ENCODE data around the gene ATP6V0E1. TPM values are rescaled to one million over a fixed set of nuclear protein-coding genes. Genes with fewer than 3 reads are reported as not detected.

The ATP6V0E1 gene
- total and polyA plus RNA-seq, 2 of the 8 experiments (the other 6 are each of a cell fraction or from before 2014, with no cell fraction given) = 108 to 134 TPM

- Histone ChIP-seq H2BK5ac (ENCODE audit: low read depth, low read length) (no peak overlapping the region), H4K8ac (ENCODE audit: extremely low read depth, insufficient read depth, low read length) (no peak overlapping the region), H3K9me3 (ENCODE audit: insufficient read depth in 2 of 2, low read depth in 1 of 2, low read length in 1 of 2) (no peaks in the 10 kb centered on the region), H3K23me2 (ENCODE audit: low read depth, low read length) (no peaks in the 10 kb centered on the region), H2BK20ac (ENCODE audit: low read length) (no peak overlapping the region), H3K27me3 (replicated peaks in 1 of 4; ENCODE audit: control insufficient read depth in 3 of 4, extremely low read depth in 1 of 4, insufficient read depth in 3 of 4, low read length in 3 of 4) (no peaks in the 10 kb centered on the region), H2BK12ac (ENCODE audit: low read depth, low read length) (no peak overlapping the region), H3K79me1 (ENCODE audit: low read depth, low read length) (no peaks in the 10 kb centered on the region), H3K4ac (replicated peaks; ENCODE audit: insufficient read length, low read depth, low read length) (no peak overlapping the region), H3K36me3 (ENCODE audit: control insufficient read depth in 2 of 4, insufficient read depth in 4 of 4, low read length in 3 of 4) (peaks cover 0 to 5% (median 1%) of the 10 kb centered on the region in 4 experiments; a peak in 2 of 8 replicates), H2BK15ac (ENCODE audit: low read length) (no peak overlapping the region), H3K27ac (ENCODE audit: low read depth, low read length) (no peak overlapping the region), H3K9ac (replicated peaks in 1 of 4; ENCODE audit: extremely low read depth in 1 of 4, low read depth in 3 of 4, low read length in 3 of 4) (no peak overlapping the region), H4K5ac (ENCODE audit: insufficient read length, low read depth, low read length) (no peak overlapping the region), H3K14ac (ENCODE audit: insufficient read length) (no peak overlapping the region), H3K18ac (ENCODE audit: extremely low read depth, low read length) (no peak overlapping the region), H3K23ac (ENCODE audit: insufficient read length) (no peak overlapping the region), H3K4me3 (ENCODE audit: extremely low read depth in 1 of 4, insufficient read depth in 2 of 4, low read depth in 3 of 4, low read length in 4 of 4) (no peak overlapping the region), H3K56ac (replicated peaks; ENCODE audit: insufficient read length, low read depth, low read length) (no peak overlapping the region), H3K4me1 (replicated peaks in 1 of 4; ENCODE audit: control insufficient read depth in 3 of 4, insufficient read depth in 4 of 4, low read length in 3 of 4) (peaks cover 0 to under 1% (median 0%) of the 10 kb centered on the region in 4 experiments; a peak in 3 of 7 replicates), H2AK5ac (ENCODE audit: low read depth, low read length) (no peak overlapping the region), H3K79me2 (ENCODE audit: control insufficient read depth in 1 of 2, insufficient read depth in 2 of 2, low read length in 2 of 2) (peaks cover 0 to 4% of the 10 kb centered on the region in 2 experiments; a peak in 1 of 4 replicates), H2AFZ (ENCODE audit: low read length) (no peak overlapping the region), H4K20me1 (replicated peaks in 1 of 2; ENCODE audit: control insufficient read depth in 1 of 2, insufficient read depth in 2 of 2, low read length in 2 of 2) (peaks cover 0 to 3% of the 10 kb centered on the region in 2 experiments), H4K91ac (replicated peaks; ENCODE audit: insufficient read length, low read length) (no peak overlapping the region), H3K4me2 (ENCODE audit: insufficient read depth in 1 of 2, low read depth in 2 of 2, low read length in 2 of 2) (no peak overlapping the region), H2BK120ac (replicated peaks; ENCODE audit: low read depth, low read length) (no peak overlapping the region)
- FAIRE-seq (no peak), DNase-seq (ENCODE audit: low read depth in 1 of 2, low spot score in 2 of 2) (no peak)
- ChIA-PET POLR2A (ENCODE audit: partially characterized antibody) (no interaction called here), CTCF (ENCODE audit: partially characterized antibody) (interaction anchor here (0.9 to 2.1 kb wide), 4 partner anchors 13 to 139 kb away, joined by 3 to 7 read pairs (median 4); no protein-coding TSS in a partner anchor)
- 91% methylated on average over 6 of the region's 6 CpGs; no CpG with 5 or more reads in 1 of the 2 experiments for WGBS, 2 experiments (ENCODE audit: extremely low coverage in 1 of 2, insufficient coverage in 1 of 2, insufficient read length in 1 of 2, insufficient replicate concordance in 2 of 2, low coverage in 1 of 2, low lambda C conversion rate in 2 of 2, missing lambda C conversion rate in 1 of 2)
- no peak for TF ChIP-seq RFX5 (IDR thresholded peaks at IDR 0.05; ENCODE audit: borderline replicate concordance, low read depth, low read length)
- TF ChIP-seq CHD1 (IDR thresholded peaks at IDR 0.05; ENCODE audit: low read depth, low read length) = no peak
- TF ChIP-seq POLR2AphosphoS5 (IDR thresholded peaks at IDR 0.05; ENCODE audit: low read depth, low read length) = no peak
- TF ChIP-seq NRF1 (IDR thresholded peaks at IDR 0.05; ENCODE audit: low read depth, low read length) = no peak
- TF ChIP-seq JUND (IDR thresholded peaks at IDR 0.05; ENCODE audit: low read length) = no peak
- no peak for TF ChIP-seq CREB1 (IDR thresholded peaks at IDR 0.05)
- TF ChIP-seq ASH2L (IDR thresholded peaks at IDR 0.05; ENCODE audit: low read length) = no peak
- TF ChIP-seq RBBP5 (IDR thresholded peaks at IDR 0.05; ENCODE audit: borderline replicate concordance, low read depth, low read length) = no peak
- TF ChIP-seq SIX5 (IDR thresholded peaks at IDR 0.05; ENCODE audit: low read depth, low read length) = no peak
- TF ChIP-seq SP2 (IDR thresholded peaks at IDR 0.05; ENCODE audit: low read length) = no peak
- TF ChIP-seq CTBP2 (IDR thresholded peaks at IDR 0.05; ENCODE audit: borderline replicate concordance, insufficient read depth, insufficient read length, low read length) = no peak
- no peak for TF ChIP-seq MAX (IDR thresholded peaks at IDR 0.05)
- no peak for TF ChIP-seq NANOG (IDR thresholded peaks at IDR 0.05; ENCODE audit: insufficient read depth, low read depth, low read length, poor library complexity, severe bottlenecking)
- no peak for TF ChIP-seq MAFK (IDR thresholded peaks at IDR 0.05; ENCODE audit: low read depth, low read length)
- no peak for TF ChIP-seq CHD2 (IDR thresholded peaks at IDR 0.05; ENCODE audit: low read length)
These were observed 50.4 kb downstream of the ATP6V0E1 start for GRCh38 chr5:173033923-173034322.
